Neural crest cell (in vitro differentiated cells): ENCODE results near the gene ANKRD16. TPM values are rescaled to one million over a fixed set of nuclear protein-coding genes. Genes with fewer than 3 reads are reported as not detected.

Experiments used
- DNase-seq: peaks from one replicate; pipeline ENCODE4 v3.0.0; 2021; ENCODE audit warnings: low read depth, mixed read lengths, low spot score
- H3K27ac Mint-ChIP-seq: one replicate; pipeline ENCODE4 v1.8.0; 2021; ENCODE audit warnings: mild to moderate bottlenecking, mixed read lengths; ENCODE audit not compliant: unreplicated experiment
- H3K27me3 Mint-ChIP-seq: 2 replicates; pipeline ENCODE4 v1.8.0; 2021; ENCODE audit warnings: low read depth, mild to moderate bottlenecking, mixed read lengths
- H3K36me3 Mint-ChIP-seq: 2 replicates; pipeline ENCODE4 v1.8.0; 2021; ENCODE audit warnings: low read depth, mild to moderate bottlenecking, mixed read lengths
- H3K4me1 Mint-ChIP-seq: 2 replicates; pipeline ENCODE4 v1.8.0; 2021; ENCODE audit warnings: mixed read lengths
- H3K4me3 Mint-ChIP-seq: one replicate; pipeline ENCODE4 v1.8.0; 2021; ENCODE audit warnings: mild to moderate bottlenecking, mixed read lengths
- H3K9me3 Mint-ChIP-seq: 2 replicates; pipeline ENCODE4 v1.8.0; 2021; ENCODE audit warnings: mixed read lengths
- total RNA-seq: library from RNA; stranded (reverse); gene quantifications from 2 replicates; pipeline ENCODE4 v1.2.1, GENCODE V29; 2021
- TF ChIP-seq, protein P1 (sequence below): fragments of 200-600 bp; sonication (generic); conservative IDR thresholded peaks from 2 replicates; pipeline ENCODE4 v1.5.0; 2021; ENCODE audit warnings: antibody characterized with exemption, mild to moderate bottlenecking

Gene ANKRD16
- total RNA-seq, 1 donor from 2014 or later = 13.3 TPM

DNA sequence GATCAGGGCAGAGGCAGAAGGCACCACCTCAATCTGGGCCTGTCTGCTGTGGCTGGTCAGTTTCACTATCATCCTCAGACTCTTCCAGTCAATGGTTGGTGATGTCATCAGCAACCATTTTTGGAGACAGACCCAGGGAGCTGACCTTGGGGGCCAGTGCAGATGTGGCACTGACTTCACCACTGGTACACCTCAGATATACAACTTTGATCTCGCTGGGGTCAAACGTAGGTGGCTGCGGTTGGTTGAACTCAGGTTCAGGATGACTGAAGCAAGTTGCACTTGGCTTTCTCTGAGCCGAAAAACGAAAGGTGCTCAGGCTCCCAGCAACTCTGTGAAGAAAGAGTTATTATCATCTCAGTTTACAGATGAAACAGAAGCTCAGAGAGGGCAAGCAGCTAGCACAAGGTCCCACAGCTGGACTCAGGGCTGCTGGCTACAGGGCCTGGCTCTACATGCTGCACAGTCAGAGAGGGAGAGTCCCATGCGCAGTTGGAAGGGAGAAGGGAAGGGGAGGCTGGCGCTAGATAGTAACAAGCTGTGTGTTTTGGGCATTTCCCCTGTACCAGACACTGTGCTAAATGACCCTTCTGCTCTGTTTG lies 27.2 kb downstream of the ANKRD16 start:
- no peak for DNase-seq
- TF ChIP-seq, protein P1, sequence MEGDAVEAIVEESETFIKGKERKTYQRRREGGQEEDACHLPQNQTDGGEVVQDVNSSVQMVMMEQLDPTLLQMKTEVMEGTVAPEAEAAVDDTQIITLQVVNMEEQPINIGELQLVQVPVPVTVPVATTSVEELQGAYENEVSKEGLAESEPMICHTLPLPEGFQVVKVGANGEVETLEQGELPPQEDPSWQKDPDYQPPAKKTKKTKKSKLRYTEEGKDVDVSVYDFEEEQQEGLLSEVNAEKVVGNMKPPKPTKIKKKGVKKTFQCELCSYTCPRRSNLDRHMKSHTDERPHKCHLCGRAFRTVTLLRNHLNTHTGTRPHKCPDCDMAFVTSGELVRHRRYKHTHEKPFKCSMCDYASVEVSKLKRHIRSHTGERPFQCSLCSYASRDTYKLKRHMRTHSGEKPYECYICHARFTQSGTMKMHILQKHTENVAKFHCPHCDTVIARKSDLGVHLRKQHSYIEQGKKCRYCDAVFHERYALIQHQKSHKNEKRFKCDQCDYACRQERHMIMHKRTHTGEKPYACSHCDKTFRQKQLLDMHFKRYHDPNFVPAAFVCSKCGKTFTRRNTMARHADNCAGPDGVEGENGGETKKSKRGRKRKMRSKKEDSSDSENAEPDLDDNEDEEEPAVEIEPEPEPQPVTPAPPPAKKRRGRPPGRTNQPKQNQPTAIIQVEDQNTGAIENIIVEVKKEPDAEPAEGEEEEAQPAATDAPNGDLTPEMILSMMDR = no peak
- Mint-ChIP-seq H3K4me3 (no peak overlapping the region), H3K36me3 (peaks cover 21% of the 10 kb centered on the region), H3K27me3 (no peaks in the 10 kb centered on the region), H3K4me1 (peaks cover 6% of the 10 kb centered on the region), H3K9me3 (no peaks in the 10 kb centered on the region), H3K27ac (peak overlapping the region; percentile 57)

DNA sequence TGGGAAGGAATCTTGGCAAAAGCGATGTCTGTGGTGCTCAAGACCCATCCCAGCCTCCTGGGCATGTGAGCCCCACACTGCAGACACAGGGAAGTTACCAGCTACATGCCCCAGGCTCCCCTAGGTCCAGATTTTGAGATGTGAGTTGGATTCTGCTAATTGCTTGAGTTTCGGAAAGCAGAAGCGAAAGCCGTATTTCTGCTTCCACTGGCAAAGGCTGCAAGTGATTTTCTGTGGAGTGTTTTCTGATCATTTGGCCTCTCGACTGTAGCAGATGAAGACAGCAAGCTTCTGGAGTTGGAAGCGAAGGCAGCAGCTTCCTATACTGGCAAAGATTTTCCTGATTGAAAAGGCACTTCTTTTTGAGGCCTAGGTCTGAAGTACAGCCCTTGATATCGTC lies 29.6 kb downstream of the ANKRD16 start:
- Mint-ChIP-seq H3K36me3 (peaks cover 20% of the 10 kb centered on the region), H3K9me3 (no peaks in the 10 kb centered on the region), H3K4me1 (peaks cover 6% of the 10 kb centered on the region), H3K27me3 (no peaks in the 10 kb centered on the region), H3K27ac (no peak overlapping the region), H3K4me3 (no peak overlapping the region)
- no peak for DNase-seq
- TF ChIP-seq, protein P1 = no peak

- Mint-ChIP-seq H3K36me3 (peaks cover 13% of the 10 kb centered on the region), H3K9me3 (no peaks in the 10 kb centered on the region), H3K4me1 (peaks cover 11% of the 10 kb centered on the region), H3K27me3 (no peaks in the 10 kb centered on the region), H3K4me3 (no peak overlapping the region), H3K27ac (no peak overlapping the region)
- TF ChIP-seq, protein P1 = no peak
- DNase-seq = no peak
Measured at GRCh38 chr10:5858811-5859210, 30.9 kb downstream of the ANKRD16 start.

DNA sequence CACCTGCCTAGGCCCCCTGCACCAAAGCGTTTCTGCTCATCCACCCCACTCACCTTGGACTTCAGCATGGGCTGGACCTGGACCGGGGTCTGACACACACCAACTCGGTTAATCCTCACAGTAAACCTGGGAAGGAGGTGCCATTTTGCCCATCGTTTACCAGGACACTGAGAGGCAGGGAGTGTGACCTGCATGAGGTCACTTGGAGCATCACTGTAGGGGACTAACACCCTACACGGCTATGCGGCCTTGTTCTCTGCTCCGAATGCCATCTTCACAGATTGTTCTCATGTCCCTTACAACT lies 33.0 kb downstream of the ANKRD16 start:
- Mint-ChIP-seq H3K9me3 (no peaks in the 10 kb centered on the region), H3K27me3 (no peaks in the 10 kb centered on the region), H3K36me3 (peaks cover 4% of the 10 kb centered on the region), H3K27ac (no peak overlapping the region), H3K4me3 (no peak overlapping the region), H3K4me1 (peaks cover 16% of the 10 kb centered on the region)
- TF ChIP-seq, protein P1 = no peak
- DNase-seq = no peak

GRCh38 chr10:5855979-5856700 lies 33.6 kb downstream of the ANKRD16 start:
- no peaks in the 10 kb centered on the region for H3K36me3 Mint-ChIP-seq
- peaks cover 16% of the 10 kb centered on the region for H3K4me1 Mint-ChIP-seq
- H3K4me3 Mint-ChIP-seq = no peak overlapping the region
- no peaks in the 10 kb centered on the region for H3K9me3 Mint-ChIP-seq
- H3K27ac Mint-ChIP-seq = no peak overlapping the region
- no peak for DNase-seq
- H3K27me3 Mint-ChIP-seq = no peaks in the 10 kb centered on the region
- TF ChIP-seq, protein P1 = no peak
